NCI-H146 treated with DMSO at 0.1 percent for 48 hours (cell line): Measurements from ENCODE around the gene RPS16.
"Not testable (repeated sequence)": the region's sequence is repeated elsewhere in the genome, so short reads cannot be mapped to it uniquely, and the experiment has no call there.

Experiments
- DNase-seq: peaks from one replicate; lab custom pipeline; 2025; ENCODE audit not compliant: unreplicated experiment; lab: John Stamatoyannopoulos, UW

The RPS16 gene

DNA sequence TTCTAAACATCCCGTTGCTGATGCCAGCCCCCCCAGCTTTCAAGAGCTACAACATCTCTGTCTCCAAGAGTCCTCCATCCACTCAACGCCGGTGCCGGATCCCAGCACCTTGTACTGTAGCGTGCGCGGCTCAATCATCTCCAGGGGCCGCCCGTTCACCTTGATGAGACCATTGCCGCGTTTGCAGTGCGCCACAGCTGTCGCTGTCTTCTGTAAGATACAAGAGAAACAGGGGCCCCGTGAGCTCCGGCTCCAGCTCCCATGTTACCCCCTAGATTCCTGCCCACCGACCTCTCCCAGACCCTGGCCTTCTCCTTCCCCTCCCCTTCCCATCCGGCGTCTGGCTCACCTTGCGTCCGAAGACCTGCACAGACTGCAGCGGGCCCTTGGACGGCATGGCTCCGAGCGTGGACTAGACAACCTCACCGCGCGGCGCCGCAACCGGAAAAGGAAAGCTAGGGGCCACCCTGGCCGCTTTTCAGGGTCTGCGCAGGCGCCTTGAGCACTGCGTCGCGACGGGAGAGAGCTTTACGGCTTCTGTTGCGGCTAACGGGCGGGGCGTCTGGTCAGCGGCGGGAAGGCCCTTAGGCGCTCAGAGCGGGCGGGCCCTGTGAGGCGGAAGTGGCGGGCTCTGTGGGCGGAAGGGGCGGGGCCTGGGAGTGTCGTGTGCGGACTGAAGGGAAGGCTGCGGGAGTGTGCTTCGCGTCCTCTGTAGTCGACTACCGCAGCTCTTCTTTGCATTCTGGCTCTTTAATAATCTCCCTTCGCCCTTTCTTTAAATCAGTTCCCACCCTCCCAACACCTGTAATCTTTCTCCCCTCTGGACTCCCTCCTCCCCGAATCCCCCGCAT lies at the start of gene RPS16:
Gene RPS16 (minus strand): TSS at position 451 of the 851 bp plus-strand sequence. CDS start 54 bp downstream, at position 397.
- peak; percentile 98 for DNase-seq

- DNase-seq, result no peak
Measured at GRCh38 chr19:39483141-39483540, 47.4 kb upstream of the RPS16 start.

DNA sequence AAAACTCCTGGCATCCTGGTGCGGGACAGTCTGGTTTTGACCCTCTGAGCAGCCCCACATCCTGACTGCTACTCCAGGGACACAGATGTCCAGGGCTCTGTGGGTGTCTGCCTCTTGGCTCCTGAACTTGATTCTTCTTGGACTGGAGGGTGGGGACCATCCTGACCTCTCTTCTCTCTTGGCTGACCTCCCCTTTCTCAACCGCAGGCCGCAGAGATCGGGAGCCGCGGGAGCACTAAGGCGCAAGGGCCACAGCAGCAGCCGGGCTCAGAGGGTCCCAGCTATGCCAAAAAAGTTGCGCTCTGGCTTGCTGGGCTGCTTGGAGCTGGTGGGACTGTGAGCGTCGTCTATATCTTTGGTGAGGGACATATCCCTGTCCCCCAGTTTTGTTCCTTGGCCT lies 45.9 kb upstream of the RPS16 start:
- DNase-seq, result no peak

- no peak for DNase-seq
Measured at GRCh38 chr19:39481229-39481545, 45.4 kb upstream of the RPS16 start.

DNA sequence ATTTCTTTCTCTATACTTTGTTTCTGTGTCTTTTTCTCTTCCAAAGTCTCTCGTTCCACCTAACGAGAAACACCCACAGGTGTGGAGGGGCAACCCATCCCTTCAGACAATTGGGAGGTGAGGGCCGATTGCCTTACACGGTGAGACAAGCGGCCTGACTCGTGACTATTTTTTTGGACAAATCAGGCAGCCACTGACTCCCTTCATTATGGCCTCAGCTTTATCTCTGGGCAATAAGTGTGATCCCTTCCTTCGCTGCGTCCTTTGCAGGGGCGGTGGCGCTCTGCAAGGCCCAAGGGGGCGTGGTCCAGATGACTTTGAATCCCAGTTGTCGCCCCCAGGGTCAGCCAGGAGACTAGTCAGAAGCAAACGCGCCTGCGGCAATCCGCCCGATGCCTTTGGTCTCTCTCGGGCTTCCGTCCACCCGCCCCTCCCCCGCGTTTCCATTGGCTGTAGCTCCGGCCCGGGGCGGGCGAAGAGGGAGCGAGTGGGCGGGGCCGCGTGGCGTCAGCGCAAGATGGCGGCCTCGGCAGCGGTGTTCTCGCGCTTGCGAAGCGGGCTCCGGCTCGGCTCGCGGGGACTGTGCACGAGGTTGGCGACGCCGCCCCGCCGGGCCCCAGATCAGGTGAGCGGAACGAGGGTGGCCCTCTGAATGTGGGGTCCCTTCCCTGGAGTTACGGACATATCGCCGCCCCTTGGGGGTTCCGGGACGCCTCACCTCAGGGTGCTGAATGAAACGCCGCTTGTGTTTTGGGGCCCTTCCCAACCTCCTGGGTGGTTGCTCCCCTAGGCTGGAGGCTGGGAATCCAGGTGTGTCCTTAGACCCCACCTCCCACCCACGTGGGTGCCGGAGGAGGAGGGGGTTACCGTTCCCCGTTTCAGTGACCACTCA lies 44.8 kb upstream of the RPS16 start, which contains the start of gene TIMM50:
Gene TIMM50 (plus strand): TSS at position 502 of the 892 bp plus-strand sequence. CDS start 16 bp downstream, at position 518.
- DNase-seq, result peak; percentile 94

DNA sequence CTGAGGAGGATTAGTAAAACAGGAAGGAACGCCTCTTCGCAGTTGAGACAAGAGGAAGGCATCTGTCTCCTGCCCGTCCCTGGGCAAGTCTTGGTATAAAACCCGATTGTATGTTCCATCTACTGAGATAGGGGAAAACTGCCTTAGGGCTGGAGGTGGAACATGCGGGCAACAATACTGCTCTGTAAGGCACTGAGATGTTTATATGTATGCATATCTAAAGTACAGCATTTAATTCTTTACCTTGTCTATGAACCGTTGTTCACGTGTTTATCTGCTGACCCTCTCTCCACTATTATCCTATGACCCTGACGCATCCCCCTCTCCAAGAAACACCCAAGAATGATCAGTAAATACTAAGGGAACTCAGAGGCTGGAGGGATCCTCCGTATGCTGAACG lies 44.2 kb upstream of the RPS16 start:
- no peak for DNase-seq

GRCh38 chr19:39479319-39479801 lies 43.6 kb upstream of the RPS16 start:
- not testable (repeated sequence) for DNase-seq

DNA sequence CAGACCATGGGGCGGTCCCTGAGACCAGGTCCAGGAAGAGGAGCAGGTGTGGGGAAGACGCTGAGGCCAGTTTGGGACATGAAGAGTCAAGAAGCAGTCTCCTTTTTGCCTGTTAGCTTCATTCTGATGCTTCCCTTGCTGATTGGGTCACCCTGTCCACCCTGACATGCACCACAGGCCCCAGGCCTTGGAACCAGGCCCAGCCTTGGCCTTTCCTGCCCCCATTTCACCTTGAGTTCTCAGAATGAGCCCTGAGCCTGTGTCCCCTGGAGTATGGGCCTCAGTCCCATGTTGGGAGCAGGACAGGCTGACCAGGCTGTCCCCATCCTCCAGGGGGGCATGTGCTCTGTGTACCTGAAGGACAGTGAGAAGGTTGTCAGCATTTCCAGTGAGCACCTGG lies 40.0 kb upstream of the RPS16 start:
- no peak for DNase-seq

DNA sequence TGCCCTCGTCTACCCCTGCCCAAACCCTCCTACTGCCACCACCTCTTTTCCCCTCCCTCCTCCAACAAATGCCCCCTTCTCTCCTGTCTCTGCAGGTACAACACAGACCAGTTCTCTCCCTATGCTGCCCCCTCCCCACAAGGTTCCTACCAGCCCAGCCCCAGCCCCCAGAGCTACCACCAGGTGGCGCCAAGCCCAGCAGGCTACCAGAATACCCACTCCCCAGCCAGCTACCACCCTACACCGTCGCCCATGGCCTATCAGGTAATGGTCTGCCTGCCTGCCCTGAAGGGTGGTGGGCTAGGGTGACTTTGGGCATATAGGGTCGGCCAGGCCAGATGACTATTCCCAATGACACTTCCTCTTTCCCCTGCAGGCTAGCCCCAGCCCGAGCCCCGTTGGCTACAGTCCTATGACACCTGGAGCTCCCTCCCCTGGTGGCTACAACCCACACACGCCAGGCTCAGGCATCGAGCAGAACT lies 38.4 kb upstream of the RPS16 start:
- peak; percentile 34 for DNase-seq

- no peak for DNase-seq
Measured at GRCh38 chr19:39473443-39473960, 37.8 kb upstream of the RPS16 start.

DNA sequence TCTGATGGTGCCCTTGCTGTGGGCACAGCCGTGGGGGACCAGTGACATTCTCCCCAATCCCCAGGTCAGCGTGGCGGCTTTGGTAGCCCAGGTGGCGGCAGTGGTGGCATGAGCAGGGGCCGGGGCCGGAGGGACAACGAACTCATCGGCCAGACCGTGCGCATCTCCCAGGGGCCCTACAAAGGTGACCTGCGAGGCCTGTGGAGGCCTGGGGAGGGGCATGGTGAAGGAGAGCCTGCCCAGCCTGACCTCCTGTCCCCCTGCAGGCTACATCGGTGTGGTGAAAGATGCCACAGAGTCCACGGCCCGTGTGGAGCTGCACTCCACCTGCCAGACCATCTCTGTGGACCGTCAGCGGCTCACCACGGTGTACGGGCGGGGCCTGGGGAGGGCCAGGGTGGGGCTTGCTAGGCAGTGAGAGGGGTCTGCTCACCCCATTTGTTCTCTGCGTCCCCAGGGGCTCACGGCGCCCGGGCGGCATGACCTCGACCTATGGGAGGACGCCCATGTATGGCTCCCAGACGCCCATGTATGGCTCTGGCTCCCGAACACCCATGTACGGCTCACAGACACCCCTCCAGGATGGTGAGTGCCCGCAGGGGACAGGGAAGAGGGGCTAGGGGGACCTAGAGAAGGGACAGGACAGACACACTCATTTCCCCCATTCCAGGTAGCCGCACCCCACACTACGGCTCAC lies 37.1 kb upstream of the RPS16 start:
- DNase-seq, result no peak

DNA sequence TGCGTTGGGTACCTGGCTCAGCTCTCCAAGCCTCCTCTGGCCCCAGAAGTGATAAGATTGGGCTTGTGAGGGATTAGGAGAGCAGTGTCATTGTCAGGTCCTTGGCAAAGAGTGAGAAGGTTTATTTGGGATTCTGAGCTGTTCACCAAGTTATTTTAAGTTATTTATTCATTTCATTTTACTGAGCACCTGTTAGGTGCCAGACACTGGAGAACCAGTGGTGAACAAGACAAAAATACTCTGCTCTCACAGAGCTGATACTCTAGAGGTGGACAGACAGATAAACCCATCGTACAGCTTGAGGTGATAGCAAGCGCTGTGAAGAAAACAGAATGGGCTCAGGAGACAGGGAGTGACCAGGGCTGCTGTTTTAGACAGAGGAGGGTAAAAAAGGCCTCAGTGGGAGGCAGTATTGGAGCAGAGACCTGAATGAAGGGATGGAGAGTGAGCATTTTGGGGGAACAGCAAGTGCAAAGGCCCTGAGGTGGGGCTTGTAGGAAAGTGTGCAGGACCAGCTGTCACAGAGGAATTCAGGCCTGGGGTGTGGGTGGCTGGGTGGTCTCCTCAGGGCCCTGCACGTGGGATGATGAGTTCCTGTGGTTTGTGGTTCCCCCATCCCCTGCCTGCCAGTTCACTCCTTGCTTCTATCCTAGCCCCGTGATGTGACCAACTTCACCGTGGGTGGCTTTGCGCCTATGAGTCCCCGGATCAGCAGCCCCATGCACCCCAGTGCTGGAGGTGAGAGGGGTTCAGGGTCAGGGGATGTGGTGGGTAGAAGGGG lies 36.2 kb upstream of the RPS16 start:
- DNase-seq, result no peak

DNA sequence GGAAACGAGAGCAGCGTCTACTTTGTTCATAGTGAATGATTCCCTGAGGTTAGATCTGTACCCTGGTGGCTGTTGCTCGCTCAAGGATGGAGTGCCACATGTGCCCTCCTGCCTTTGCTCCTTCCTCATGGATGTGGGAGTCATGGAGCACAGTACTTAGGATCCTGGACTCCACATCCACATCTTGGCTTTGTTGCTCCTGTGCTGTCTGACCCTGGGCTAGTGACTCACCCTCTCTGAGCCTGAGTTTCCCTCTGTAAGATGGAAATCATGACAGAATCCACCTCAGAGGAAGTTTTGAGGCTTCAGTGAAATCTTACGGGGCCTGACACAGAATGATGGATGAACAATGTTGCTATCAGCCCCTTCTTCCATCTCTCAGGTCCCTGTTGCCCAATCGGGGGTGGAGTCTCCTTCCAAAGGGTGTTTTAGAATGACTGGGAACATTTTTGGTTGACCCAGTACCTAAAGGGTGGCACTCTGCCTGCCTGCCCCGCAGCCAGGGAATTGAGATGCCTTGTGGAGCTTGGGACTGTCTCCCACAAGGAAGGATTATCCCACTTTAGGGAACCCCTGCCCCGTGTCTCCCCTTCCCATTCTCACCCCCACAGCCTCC lies 35.1 kb upstream of the RPS16 start:
- no peak for DNase-seq

GRCh38 chr19:39469567-39469966 lies 33.8 kb upstream of the RPS16 start:
- no peak for DNase-seq

DNA sequence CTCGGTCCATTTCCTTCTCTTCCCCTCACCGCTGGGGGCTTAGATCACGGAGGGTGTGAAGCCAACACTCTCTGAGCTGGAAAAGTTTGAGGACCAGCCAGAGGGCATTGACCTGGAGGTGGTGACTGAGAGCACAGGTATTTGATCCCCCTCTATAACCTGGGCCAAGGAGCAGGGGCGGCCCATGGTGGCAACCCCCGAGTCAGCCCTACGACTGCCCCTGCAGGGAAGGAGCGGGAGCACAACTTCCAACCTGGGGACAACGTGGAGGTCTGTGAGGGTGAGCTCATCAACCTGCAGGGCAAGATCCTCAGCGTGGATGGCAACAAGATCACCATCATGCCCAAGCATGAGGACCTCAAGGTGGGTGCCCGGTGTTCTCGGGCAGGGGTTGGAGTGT lies 33.3 kb upstream of the RPS16 start:
- DNase-seq, result no peak

GRCh38 chr19:39467941-39468340 lies 32.2 kb upstream of the RPS16 start:
- DNase-seq, result no peak

- no peak for DNase-seq
Measured at GRCh38 chr19:39465956-39466747, 30.4 kb upstream of the RPS16 start.

DNA sequence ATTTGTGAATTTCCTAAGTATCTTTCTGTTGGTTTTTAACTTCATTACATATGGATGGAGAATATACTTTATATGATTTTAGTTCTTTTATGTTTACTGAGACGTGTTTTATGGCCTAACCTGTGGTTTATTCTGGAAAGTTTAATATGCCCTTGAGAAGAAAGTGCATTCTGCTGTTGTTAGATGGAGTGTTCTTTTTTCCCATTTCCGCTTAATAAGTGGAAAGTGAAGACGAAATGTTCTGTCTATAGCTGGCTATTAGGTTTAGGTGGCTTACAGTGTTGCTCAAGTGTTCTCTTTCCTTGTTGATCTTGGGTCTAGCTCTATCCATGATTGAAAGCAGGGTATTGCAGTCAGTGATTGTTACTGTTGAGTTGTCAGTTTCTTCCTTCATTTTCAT lies 27.7 kb upstream of the RPS16 start:
- no peak for DNase-seq

DNA sequence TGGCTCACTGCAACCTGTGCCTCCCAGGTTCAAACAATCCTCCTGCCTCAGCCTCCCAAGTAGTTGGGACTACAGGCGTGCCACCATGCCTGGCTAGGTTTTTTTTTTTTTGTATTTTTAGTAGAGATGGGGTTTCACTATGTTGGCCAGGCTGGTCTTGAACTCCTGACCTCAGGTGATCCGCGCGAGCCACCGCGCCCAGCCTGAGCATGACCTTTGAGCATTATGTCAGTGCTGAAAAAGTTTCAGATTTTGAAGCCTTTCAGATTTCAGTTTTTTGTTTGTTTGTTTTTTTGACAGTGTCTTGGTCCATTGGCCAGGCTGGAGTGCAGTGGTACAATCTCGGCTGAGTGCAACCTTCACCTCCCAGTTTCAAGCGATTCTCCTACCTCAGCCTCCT lies 15.5 kb upstream of the RPS16 start:
- not testable (repeated sequence) for DNase-seq
